Stimulated activated CD8-positive, alpha-beta memory T cell treated with anti-CD3 and anti-CD28 coated beads, Interleukin-12 subunit alpha, Interleukin-12 subunit beta, amount 100 ng/mL, for 4 hours (primary cell): ENCODE results near the gene PCIF1.
"Not testable (repeated sequence)": the region's sequence is repeated elsewhere in the genome, so short reads cannot be mapped to it uniquely, and the experiment has no call there.

Experiments
- DNase-seq: peaks from one replicate; pipeline ENCODE4 v3.0.0-alpha.2; 2020; ENCODE audit warnings: low read depth

PCIF1 gene

GRCh38 chr20:45934586-45935415, at the start of gene PCIF1:
PCIF1 (plus strand) TSS chr20:45934683; CDS start chr20:45939000, 4,317 bp downstream.
- peak; percentile 97 for DNase-seq

DNA sequence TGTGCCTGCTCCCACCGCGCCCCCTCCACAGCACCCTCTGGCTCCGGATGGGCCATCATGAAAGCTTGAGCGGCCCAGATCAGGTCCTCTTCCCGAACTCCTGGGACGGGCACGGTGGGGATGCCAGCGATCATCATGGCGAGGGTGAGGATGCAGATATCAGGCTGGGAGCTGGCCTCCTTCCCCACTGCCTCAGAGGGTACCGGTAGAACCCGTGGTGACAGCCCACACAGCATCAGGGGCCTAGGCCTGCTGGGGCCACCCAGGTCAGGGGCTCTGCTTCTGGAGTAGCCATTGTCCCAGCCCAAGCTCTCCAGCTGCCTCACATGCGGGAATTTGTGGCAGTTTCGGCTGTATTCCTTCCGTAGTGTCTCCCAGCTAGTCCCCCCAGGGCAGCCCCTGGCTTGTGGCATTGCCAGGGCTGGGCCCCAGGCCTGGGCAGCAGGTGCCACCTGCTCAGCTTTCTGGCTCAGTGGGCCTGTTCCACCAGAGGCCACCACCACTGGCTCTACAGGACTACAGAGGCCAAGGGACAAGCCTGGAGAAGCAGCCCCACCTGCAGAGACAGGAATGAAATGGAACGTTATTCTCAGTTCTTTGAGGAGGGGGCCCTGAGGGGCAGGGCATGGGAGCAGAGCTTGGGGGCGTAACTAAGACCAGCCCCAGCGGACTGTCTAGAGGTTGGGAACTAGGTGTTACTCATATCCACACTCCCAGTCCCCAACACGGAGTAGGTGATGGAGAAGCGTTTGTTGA, 47.7 kb upstream of the PCIF1 start:
- DNase-seq: no peak

DNA sequence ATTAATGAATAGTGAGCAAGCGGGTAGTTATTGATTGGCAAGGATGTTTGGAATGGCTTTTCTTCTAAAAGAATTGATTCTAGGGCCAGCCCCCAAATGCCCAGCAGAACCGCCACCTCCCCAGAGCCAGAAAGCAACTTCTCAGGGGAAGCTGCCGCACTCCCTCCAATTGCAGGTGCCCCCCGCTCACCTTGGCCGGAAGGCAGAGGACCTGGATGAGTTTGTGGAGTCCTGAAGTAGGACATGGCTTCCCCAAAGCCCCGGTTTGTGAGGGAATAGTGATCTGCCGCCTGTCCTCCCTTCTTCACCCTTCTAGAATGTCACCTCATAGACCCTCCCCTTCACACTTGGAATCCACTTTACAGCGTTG, 47.2 kb upstream of the PCIF1 start, which contains the start of gene SPATA25:
TSS of gene SPATA25 (minus strand) at position 277 of the 370 bp plus-strand sequence. CDS start at position 245, 32 bp downstream.
- no peak for DNase-seq

DNA sequence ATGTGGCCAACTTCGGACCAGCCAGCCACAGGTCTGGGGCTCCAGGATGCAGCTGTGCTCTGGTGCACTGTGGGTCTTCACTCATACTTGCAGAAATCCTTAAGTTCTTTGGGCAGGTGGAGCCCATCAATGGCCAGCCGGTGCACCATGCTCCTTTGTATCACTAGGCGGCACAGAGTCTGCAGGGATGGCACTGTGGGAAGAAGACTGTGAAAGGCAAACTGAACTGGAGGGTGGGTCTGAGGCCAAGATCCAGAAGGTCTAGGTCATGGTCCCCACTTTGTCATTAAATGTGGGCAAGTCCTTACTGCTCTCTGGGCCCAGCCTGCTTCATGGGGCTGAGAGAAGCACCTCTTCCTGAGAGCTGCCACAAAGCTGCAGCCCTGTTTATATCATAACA, 45.8 kb upstream of the PCIF1 start:
- no peak for DNase-seq

- peak; percentile 19 for DNase-seq
Measured at GRCh38 chr20:45890077-45890984, 44.2 kb upstream of the PCIF1 start.

DNA sequence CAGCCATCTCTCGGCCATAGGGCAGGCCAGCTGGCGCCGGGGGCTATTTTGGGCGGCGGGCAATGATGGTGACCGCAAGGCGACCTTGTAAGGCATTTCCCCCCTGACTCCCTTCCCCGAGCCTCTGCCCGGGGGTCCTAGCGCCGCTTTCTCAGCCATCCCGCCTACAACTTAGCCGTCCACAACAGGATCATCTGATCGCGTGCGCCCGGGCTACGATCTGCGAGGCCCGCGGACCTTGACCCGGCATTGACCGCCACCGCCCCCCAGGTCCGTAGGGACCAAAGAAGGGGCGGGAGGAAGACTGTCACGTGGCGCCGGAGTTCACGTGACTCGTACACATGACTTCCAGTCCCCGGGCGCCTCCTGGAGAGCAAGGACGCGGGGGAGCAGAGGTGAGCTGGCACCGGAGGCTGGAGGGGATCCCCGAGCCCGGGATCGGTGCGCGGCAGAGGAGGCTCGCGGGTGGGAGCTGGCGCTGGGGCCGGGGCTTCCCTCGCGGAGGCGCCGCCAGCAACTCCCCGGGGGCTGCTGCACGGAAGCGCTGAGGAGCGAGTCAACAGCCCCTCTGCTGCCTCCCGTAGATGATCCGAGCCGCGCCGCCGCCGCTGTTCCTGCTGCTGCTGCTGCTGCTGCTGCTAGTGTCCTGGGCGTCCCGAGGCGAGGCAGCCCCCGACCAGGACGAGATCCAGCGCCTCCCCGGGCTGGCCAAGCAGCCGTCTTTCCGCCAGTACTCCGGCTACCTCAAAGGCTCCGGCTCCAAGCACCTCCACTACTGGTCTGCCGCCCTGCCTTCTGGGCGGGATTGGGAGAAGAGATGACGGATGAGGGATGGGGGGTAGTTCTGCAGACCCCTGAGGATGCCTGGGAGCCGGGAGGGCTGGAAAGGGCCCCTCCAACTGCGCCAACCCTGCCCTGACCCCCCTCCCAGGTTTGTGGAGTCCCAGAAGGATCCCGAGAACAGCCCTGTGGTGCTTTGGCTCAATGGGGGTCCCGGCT, 43.2 kb upstream of the PCIF1 start, which contains the start of the genes CTSA and NEURL2:
TSS of gene CTSA (plus strand) at position 351 of the 999 bp plus-strand sequence. CDS start at position 585, 234 bp downstream.
TSS of gene NEURL2 (minus strand) at position 224 of the 999 bp plus-strand sequence. CDS start at position 7, 217 bp downstream.
- DNase-seq: peak; percentile 73

GRCh38 chr20:45892049-45892825, 42.2 kb upstream of the PCIF1 start:
- DNase-seq: no peak

DNA sequence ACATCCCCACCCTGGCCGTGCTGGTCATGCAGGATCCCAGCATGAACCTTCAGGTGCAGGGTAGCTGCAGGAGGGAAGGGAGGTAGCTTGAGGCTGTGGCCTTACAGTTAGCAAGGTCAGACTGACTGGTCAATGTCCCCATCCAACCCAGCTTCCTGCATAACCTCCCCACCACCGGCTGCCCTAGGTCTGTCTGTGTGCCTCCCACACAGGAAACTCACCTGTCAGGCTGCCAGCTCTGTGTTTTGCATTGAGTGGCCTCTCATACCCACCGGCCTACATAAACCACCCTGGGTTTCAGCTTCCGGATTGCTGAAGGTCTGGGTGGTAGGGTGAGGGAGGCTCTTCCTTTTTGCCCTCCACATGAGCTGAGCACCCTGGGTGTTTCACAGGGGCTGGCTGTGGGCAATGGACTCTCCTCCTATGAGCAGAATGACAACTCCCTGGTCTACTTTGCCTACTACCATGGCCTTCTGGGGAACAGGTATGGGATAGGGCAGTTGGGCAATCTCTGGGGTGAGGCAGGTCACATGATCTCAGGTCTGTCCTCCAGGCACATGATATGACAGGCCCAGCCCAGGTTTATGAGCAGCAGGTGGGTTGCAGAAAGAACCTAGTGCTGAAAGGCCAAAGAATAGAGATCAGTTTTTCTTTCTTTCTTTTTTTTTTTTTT, 41.5 kb upstream of the PCIF1 start:
- DNase-seq: no peak

GRCh38 chr20:45893831-45894230, 40.7 kb upstream of the PCIF1 start:
- no peak for DNase-seq

DNA sequence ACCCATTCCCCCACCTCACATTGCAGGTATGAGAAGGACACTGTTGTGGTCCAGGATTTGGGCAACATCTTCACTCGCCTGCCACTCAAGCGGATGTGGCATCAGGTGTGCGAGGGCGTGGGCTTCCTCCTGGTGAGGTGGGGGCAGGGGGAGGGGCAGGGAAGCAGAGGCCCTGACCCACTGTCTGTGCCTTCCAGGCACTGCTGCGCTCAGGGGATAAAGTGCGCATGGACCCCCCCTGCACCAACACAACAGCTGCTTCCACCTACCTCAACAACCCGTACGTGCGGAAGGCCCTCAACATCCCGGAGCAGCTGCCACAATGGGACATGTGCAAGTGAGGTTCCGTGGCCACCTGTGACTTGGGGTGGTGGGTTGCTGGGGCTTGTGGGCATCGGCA, 39.7 kb upstream of the PCIF1 start:
- no peak for DNase-seq

GRCh38 chr20:45896641-45897161, 37.8 kb upstream of the PCIF1 start:
- DNase-seq: no peak

- no peak for DNase-seq
Measured at GRCh38 chr20:45897289-45897688, 37.2 kb upstream of the PCIF1 start.

DNA sequence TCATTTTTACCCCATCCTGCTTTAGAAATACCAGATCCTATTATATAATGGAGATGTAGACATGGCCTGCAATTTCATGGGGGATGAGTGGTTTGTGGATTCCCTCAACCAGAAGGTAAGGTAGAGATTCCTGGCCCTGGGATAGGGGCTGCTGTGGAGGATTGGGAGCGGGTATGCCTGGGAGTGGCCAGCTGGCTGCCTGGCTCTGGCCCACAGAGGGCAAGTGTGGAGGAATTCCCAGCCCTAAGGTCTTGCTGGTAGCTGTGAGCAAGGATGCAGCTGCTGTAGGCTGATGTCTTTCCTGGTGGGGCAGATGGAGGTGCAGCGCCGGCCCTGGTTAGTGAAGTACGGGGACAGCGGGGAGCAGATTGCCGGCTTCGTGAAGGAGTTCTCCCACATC, 36.8 kb upstream of the PCIF1 start:
- no peak for DNase-seq

GRCh38 chr20:45898285-45898684, 36.2 kb upstream of the PCIF1 start:
- no peak for DNase-seq

- no peak for DNase-seq
Measured at GRCh38 chr20:45899046-45899835, 35.2 kb upstream of the PCIF1 start.

GRCh38 chr20:45901332-45901731, 33.2 kb upstream of the PCIF1 start:
- DNase-seq: not testable (repeated sequence)

DNA sequence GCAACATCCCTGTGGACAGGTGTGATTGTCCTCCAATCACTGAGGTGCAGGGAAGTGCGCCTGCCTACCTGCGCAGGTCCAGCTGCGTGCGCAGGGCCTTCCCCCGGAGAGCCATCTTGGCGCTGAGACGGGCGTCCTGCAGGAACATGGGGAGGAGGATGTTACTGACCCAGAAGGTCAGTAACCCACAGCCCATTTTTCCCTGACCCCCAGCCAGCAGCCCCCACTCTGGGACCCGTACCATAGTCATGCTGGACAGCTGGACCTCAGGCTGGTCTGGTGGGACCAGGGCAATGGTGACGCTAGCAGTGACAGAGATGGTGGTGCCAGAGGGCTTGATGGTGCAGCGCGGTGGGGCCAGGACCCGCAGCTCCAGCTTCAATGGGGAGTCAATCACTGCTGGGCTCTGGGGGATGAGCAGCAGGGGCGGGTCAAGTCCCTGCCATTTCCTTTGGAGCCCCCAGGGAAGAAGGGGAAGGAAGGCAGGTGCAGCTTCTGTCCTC, 32.2 kb upstream of the PCIF1 start:
- DNase-seq: no peak
